SW480 (cell line): Measurements from ENCODE around the gene BAG5.

Experiments used
- DNase-seq: peaks from one replicate; pipeline ENCODE4 v3.0.0-alpha.2; 2016; ENCODE audit warnings: low spot score

BAG5 gene

DNA sequence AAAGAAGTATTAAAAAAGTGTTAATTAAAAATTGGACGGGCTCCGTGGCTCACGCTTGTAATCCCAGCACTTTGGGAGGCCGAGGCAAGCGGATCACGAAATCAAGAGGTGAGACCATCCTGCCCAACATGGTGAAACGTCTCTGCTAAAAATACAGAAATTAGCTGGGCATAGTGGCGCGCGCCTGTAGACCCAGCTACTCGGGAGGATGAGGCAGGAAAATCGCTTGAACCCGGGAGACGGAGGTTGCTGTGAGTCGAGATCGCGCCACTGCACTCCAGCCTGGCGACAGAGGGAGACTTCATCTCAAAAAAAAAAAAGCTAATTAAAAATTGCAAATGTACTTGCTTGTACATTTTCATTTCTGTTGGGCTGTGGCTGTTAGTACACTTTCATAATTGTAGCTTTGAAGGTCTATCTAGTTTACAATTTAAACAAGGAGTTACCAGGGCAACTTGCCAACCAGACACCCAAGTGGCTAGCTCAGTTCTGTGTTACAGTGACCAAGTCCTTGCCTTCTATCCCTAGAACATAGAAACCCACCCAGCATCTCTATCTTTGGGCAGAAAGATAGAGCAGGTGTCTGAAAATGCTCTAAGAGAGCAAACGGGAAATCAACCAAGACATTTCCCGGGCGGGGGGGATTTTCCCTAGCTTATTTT lies 1.5 kb upstream of the BAG5 start:
- DNase-seq = no peak

DNA sequence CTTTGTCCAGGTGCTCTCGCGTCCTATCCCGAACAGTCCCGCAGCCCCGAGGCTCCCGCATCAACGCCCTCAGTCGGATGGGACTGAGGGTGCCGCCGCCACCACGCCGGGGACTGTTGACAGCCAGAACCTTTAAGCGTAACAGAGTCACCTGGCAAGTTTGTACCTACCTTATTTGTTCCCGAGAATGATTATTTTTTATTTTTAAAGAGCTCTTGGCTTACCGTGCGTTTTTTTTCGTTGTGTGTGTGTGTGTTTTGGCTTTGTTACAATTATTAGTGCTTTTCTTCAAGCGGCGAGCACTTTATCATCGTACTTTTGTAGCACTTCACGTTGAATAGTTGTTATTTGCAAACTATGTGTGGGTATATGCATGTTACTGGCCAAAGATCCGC lies 766 bp upstream of the BAG5 start:
- DNase-seq = no peak

DNA sequence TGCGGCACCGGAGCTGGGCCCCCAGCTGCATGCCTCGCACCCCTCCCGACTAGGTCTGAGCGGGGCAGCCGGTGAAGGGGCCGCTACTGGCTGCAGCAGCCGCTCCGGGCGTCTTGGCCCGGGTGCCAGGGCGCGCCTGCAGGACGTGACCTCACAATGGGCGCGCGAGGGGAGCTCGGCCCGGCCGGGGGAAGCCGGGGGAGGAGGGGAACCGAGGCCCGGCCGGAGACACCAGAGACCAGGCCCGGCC lies 353 bp downstream of the BAG5 start:
- DNase-seq = peak; percentile 40

DNA sequence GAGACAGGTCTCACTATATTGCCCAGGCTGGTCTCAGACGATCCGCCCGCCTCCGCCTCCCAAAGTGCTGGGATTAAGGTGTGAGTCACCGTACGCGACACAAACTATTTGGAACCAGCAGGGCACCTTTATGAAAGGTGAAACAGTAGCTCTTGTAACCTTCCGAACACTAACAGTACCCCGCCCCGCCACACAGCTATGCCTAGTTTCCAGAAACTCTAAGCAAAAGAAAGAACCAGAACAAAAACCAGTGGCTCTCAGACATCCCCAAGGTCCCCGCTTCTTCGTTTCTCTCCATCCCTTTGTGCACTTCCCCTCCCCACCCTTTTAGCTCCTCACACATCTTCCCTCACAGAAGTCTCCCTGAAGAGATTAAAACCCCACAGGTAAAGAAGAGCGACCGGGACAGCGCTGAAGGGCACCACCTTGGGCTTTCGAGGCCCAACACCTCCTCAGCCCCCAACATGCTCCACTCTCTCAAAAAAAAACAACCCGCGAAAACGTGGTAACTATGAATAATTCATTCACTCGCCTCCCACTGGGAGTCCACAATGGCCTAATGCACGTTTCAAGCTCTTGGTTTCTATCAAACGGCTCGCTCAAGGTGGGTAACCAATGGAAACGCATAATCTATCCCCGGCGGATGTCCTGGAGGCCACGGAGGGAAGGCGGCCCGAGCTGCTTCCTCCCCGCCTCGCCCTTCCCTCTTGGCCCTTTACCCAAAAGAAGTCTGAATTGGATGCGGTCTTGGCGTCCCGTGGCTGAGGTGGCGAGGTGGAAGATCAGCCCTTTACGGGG lies 877 bp downstream of the BAG5 start:
- DNase-seq = peak; percentile 76

DNA sequence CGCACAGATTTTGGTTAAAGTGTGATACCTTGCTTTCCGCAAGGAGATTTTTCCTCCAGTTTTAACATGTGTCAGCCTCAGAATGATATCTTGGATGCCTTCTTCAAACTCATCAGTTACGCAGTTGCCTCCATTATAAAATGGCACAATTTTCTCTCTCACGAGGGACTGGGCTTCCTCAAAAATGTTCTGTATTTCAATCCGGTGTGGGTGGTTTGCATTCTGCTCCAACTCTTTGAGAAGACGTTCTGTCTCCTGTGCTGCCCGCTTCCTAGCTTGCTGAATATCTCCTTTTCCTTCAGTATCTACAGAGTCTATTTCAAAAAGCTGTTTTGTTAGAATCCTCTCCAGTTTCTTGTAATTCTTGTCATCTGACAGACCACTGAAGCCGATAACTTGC lies 1.8 kb downstream of the BAG5 start:
- DNase-seq = no peak

DNA sequence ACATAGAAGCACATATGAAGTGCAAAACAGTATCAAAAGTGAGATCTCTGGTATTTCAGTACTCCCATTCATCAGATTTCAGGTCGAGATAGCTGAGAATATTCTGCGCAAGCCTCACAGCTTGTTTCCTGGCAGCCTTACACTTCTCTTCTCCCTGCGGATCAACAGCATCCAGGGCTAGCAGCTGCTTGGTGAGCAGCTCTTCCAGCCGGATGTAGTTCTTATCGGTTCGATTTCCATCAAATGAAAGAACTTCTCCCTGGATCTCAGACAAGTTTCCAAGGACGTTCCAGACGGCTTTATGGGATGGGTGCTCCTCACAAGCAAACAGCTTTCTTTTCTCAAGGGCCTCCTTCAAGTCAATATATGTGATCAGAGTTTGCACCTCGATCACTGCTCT lies 2.7 kb downstream of the BAG5 start:
- no peak for DNase-seq

DNA sequence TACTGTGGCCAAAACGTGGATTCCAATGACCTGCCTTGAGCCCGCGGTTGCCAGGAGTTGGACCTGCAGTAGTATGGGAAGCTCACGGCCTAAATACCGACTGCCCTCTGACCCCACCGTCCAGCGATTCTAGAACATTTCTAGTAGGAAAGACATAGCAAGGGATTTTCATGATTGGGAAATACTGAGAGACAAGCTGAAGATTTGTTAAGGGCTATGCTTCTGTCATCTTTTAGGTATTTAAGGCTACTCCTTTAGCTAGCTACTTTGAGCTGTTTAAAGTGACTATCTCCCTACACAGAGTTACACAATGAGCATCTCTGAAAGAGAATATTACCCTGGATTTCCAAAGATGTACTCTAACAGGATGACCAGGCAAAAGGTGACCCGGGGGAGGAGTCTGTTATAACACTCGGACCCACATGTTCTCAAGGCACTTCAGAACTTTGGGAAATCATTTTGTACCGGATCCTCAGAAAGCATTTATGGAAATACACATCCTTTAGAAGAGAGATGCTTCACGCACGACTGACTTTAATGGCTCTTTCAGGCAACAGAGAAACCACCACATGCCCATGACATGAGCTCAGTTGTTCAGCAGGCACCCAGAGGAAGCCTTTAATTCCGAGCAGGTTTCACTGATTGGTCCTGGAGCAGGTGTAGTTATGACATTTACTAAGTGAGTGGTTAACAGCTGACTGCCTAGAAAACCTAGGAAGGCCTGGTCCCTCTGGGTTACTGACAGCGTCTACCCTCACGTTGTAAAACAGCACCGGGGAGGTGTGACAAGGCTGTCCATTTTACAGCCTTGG lies 4.2 kb downstream of the BAG5 start:
- DNase-seq = peak; percentile 76

DNA sequence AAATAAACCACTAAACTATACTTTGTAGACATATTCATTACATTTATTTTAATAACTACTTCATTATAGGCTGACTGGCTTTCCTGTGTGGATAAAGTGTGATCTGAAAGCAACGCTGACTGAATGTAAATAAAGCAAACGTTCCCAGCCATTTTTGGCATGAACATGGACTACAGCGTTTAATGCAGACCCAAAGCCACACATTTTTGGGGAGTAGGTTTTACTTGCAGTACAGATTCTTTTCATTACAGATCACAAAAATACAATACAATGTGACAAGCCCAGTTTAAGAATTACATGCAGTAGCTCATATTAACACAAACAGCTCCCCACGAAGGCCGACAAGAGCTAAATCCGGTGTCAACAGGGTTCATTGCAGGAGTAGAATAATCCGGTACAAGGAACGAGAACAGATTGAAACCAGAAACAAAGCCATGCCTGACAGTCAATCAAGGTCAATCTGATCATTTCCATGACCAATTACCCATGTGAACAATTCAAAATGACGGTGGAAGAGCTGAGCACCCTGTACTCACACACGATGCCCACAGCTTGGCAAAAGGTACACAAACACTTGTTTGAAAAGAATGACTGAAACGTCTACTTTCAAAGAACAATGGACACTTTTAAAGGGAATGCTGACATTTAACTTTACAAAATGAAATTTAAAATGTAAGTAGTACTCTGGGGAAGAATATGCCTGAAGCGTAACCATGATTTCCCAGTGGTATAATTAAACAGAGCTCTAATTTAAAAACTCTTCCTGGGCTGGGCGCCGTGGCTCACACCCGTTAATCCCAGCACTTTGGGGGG lies 5.3 kb downstream of the BAG5 start:
- DNase-seq = no peak

DNA sequence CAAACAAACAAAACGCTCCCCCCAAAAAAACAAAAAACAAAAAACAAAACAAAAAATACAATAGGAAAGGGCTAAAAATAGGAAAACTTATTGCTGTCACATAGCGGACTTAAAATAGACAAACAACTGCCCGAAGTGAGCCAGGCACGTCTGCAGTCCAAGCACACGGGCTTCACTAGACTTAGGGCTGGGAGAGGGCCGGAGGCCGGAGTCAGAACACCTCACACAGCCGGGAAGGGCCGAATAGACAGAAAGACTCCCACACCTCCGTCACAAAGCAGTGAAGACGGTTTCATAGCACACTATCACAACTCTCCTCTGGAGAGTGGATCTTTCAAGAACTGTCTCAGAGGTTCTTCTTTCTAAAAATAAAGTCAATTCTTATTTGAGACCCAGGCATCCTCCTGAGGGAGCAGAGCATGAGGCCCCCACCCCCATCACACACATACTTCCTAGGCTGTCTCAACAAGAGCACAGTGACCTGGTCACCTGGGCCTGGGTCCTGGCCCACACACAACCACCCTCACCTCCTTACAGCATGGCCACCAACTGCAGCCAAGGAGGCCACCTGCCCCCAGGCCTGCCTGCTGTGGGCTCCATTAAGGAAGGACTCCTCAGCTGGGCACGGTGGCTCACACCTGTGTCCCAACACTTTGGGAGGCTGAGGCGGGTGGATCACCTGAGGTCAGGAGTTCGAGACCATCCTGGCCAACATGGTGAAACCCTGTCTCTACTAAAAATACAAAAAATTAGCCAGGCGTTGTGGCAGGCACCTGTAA lies 6.7 kb downstream of the BAG5 start:
- DNase-seq = no peak

DNA sequence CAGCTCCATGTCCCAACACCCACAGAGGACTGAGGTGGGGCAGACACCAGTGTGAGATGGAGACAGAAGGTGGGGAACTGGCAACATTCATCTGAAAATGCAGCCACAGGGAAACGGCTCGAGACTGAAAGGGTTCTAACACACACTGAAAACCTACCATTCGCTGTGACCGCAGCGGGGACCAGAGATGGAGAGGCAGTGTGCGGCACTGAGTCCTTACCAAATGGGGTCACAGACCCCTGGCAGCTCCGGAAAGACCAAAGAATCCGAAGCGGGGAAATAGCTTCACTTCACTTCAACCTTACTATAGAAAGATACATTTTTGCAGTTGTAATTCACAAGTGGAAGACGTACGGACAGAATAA lies 9.6 kb downstream of the BAG5 start:
- DNase-seq = no peak

DNA sequence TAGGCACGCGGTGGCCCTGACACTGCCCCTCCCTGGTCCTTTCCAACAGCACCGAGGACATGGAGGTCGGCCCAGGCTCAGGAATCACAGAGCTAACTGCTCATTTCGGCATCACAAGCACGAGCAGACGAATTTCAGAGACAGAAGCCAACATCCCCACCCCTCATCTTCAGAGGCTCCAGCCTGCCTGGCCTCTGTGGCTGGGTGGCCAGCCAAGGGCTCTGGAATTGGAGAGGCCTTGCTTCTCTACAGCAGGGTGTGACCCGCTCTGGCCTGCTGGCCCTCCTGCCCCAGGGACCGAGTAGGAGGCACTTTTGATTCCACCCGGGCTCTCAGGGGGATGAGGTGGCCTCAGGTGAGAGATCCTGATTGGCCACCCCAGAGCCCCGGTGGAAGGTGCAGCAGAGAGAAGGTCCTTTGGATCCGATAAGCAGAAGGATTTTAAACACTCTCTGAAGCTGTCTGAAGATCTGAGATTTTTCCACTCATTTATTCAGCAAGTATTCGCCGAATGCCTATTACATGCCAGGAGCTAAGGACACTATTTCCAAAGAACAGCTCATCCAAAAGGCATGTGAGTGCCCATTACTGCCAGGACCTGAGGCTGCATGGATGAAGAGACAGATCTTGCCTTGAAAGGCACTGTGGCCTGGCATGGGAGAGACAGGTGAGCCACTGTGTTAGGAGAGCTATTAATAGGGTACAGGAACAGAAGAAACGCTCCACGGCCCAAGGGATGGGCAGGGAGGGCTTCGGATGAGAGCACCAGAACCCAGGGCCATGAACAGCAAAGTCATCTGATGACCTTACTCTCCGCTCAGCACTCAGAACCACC lies 10.2 kb downstream of the BAG5 start:
- peak; percentile 42 for DNase-seq

DNA sequence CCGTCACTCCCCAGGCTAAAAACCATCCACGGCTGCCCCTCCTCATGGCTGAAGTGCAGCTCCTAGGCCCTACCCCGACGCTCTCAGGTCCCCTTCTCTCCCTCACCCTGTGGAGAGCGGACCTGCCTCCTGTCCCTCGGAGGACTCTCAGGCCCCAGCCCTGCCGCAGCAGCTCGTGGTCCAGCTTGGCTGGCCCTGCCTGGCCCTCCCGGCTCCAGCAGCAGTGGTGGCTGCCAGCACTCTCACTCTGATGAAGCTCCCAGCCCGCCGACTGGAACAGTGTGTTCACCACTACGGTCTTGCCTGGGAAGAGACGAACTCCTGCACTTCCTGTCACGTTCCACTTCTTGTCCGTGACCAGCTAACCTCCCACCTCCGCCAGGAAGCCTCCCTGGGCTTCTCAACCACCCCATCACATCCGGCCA lies 11.1 kb downstream of the BAG5 start:
- no peak for DNase-seq

DNA sequence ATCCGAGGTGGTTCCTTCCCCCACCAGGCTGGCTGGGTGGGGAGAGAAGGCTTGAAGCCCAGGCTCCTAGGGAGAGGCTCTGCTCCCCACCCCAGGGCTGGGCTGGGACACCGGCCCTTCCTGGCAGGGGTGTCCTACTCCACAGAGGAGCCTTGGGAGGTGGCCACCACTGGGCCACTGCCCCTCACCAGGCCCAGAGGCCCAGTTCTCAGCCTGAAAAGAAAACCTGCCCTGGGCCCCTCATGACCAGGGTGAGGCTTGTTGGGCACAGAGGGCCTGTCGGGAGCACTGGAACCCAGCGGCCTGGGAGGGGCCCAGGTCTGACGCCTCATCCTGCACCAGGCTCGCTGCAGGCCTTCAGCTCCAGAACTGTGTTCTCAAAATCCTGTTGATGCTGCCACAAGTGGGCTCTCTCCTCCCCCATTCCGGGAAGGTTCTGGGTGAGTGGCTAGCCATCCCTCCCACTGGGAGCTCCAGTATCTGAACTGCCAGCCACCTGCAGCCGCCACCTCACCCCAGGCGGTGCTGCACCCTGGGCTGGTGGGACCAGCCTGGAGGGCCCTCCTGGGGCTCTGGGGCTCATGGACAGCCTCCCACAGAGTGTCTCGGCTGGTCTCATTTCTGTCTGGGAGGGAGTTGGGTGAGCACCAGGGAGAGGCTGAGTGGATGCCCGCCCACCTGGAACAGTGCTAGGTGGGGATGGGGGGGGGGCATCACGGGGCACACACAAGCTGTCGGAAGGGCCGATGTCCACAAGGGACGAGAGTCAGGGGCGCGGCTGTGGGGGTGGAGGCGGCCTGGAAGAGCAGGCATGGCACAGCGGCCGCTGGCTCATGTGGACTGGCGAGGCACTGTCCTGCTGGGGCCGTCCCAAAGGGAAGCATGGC lies 11.8 kb downstream of the BAG5 start:
- DNase-seq = no peak

DNA sequence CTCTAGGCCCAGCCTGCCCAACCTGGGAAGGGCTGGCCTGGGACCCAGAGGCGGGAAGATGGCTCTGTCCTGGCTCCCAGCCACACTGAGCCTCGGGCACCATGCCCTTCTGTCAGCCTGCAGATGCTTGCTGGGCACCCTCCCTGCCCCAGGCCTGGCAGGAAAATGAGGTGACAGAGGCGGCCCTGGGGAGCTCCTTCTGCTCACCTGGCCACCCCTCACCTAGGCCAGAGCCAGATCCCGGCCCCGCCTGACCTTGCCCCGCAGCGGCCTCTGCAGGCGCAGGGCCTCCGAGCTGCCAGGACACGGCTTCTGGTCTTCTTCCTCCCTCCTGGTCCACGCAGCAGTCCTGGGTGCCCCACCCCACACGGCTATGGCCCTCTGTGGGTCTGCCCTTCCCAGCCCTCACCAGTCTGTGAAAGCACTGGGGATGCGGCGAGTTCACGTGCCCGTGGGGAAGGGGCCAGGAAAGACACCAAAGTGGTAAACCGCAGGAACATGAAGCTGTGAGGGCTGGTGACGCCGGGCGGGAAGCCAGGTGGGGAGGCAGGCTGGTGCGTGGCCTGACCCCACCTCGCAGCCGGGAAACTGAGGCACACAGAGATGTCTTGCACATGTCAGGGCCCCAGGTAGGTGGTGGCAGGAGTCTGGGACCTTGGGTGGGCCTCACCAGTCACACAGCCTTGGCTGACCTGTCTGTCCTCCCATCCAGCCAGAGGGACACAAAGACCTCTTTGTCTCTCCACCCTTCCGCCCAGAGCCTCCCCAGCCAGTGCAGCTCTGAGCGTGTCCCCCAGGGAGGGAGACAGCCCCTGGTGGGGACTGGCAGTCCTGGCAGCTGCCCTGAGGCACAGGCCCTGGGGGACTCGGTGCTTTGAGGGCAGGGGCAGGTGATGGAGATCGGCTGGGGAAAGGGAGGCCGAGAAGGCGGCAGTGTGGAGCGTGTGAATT lies 12.8 kb downstream of the BAG5 start:
- no peak for DNase-seq

DNA sequence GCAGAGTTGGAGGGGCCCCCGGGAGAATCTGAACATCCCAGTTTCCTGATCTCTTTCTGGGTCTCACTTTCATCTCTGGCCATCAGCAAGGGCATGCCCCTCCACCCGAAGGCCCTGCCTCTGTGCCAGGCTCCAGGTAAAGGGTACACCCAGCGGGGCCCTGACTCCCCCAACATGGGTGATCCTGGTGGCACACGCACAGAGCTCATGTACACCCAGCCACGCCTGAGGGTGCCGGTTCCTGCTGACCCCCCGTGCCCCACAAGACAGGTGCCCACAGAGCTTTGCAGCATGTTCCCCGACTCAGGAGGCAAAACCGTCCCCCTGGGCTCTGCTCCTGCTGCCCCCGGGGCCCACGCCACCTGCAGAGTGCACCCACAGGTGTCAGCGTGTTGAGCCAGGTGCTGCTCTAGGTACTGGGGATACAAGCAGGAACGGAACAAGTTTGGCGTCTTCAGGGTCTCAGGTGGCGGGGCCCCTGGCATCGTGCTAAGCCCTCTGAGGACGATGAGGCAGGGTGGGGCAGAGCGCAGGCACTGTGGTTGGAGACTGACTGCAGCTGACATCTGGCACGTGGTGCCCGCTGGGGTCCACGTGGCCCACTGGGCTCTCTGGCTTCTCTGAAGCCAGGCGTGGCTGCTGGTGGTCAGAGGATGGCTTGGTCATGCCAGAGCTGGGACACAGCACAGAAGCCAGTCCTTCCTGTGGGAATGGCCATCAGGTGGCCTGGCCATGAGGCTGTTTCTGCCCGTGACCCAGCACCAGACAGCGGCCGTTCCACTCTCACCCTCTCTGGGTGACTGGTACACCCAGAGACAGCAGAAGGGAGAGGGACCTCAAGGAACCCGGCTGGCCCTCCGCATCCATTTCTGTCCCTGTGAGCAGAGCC lies 13.8 kb downstream of the BAG5 start:
- DNase-seq = no peak

DNA sequence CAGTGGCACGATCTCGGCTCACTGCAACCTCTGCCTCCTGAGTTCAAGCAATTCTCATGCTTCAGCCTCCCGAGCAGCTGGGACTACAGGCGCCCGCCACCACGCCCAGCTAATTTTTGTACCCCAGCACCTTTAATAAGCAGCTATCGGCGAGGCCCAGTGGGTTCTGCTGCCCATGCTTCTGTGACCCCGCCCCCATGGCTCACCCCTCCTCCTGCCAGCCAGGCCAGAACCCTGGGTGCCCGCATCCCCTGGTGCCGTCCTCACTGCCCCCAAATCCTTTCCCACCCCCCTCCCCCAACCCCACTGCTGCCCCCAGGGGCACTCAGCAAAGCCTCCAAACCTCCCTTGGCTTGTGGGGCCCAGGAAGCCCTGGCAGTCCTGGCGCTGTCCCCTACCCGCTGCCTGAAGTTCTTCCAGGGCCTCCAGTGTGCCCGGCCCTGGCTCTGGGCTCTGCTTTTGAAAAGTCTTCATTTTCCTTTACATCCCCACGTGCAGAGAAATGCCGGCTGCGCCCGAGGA lies 14.5 kb downstream of the BAG5 start:
- DNase-seq = no peak

DNA sequence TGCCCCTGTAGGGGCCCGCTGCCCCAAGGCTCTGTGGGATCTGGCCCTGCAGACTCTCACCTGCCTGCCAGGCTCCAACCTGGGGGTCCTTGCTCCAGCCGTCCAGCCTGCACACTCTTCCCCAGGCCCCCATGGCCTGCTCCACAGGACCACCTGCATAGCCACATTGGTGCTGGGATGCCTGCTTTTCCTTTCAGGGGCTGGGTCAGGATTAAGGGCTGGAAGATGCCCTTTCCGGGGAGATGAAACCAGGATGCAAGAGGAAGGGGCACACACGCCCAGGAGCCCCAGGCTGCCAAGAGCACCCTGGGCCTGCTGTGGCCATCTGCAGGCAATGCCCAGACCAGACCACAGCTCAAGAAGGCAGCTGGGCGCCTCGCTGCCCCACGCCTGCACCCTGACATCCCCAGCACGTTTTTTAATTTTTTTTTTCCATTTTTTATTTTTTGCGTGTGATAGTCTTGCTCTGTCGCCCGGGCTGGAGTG lies 15.0 kb downstream of the BAG5 start:
- DNase-seq = no peak
